ENCODE data around the gene ANKRD10.

GRCh38 chr13:110921209-110921608 lies 6.3 kb upstream of the ANKRD10 start:
- no peak for TF ChIP-seq POLR2A (IDR thresholded peaks at IDR 0.05)
- no peak for TF ChIP-seq CTCF (IDR thresholded peaks at IDR 0.05 in 4 of 5, conservative IDR thresholded peaks at IDR 0.05 in 1 of 5)
